ENCODE results near the gene CENPO. TPM values are rescaled to one million over a fixed set of nuclear protein-coding genes. Genes with fewer than 3 reads are reported as not detected.

The CENPO gene
- total RNA-seq, 1 experiment from 2014 or later: 39.3 TPM

DNA sequence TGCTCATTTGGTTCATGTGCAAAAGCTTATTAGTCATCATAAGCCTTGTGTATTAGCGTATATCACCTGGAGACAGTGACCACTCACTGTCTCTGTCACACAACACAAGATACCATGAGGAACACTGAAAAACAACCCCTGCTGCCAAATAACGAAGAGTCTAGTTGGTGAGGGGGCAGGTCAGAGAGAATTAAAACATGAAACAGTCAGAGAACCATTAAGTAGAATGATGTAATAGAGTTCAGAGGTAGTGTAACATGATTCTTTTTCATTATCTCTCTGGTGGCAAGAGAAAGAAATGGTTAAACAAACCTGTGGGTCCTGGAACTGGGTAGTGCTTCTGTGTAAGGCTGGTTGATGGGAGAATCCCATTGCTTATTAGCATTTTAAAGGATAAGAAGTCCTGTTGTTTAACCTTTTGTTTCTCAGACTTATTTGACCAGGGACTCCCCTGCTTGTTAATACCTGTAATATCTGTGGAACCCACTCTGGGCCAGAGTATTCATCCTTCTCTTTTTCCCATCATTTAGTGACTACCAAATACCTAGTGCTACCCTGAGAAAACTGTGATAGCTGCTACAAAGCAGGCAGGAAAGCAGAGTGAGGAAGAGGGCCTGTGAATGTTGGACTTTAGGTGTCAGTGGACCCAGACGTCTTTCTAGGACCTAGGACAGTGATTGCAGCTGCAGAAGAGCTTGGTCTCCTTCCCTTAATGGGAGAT lies 38.1 kb upstream of the CENPO start:
- Histone ChIP-seq H3K9me3 (ENCODE audit: control insufficient read depth, insufficient read depth, low read depth, low read length) (no peaks in the 10 kb centered on the region), H3K36me3 (ENCODE audit: control insufficient read depth, insufficient read depth, low read length) (peaks cover 8% of the 10 kb centered on the region; the same call in 1 of the 2 replicates), H3K27ac (ENCODE audit: low read length) (no peak overlapping the region), H3K4me1 (ENCODE audit: control insufficient read depth, insufficient read depth, low read length) (no peaks in the 10 kb centered on the region), H3K27me3 (ENCODE audit: control insufficient read depth, insufficient read depth, low read length) (no peaks in the 10 kb centered on the region), H3K4me3 (ENCODE audit: low read depth in 2 of 2, low read length in 2 of 2) (no peak overlapping the region)
- TF ChIP-seq, protein P1, sequence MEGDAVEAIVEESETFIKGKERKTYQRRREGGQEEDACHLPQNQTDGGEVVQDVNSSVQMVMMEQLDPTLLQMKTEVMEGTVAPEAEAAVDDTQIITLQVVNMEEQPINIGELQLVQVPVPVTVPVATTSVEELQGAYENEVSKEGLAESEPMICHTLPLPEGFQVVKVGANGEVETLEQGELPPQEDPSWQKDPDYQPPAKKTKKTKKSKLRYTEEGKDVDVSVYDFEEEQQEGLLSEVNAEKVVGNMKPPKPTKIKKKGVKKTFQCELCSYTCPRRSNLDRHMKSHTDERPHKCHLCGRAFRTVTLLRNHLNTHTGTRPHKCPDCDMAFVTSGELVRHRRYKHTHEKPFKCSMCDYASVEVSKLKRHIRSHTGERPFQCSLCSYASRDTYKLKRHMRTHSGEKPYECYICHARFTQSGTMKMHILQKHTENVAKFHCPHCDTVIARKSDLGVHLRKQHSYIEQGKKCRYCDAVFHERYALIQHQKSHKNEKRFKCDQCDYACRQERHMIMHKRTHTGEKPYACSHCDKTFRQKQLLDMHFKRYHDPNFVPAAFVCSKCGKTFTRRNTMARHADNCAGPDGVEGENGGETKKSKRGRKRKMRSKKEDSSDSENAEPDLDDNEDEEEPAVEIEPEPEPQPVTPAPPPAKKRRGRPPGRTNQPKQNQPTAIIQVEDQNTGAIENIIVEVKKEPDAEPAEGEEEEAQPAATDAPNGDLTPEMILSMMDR (IDR thresholded peaks at IDR 0.05): no peak
- TF ChIP-seq, protein P2, sequence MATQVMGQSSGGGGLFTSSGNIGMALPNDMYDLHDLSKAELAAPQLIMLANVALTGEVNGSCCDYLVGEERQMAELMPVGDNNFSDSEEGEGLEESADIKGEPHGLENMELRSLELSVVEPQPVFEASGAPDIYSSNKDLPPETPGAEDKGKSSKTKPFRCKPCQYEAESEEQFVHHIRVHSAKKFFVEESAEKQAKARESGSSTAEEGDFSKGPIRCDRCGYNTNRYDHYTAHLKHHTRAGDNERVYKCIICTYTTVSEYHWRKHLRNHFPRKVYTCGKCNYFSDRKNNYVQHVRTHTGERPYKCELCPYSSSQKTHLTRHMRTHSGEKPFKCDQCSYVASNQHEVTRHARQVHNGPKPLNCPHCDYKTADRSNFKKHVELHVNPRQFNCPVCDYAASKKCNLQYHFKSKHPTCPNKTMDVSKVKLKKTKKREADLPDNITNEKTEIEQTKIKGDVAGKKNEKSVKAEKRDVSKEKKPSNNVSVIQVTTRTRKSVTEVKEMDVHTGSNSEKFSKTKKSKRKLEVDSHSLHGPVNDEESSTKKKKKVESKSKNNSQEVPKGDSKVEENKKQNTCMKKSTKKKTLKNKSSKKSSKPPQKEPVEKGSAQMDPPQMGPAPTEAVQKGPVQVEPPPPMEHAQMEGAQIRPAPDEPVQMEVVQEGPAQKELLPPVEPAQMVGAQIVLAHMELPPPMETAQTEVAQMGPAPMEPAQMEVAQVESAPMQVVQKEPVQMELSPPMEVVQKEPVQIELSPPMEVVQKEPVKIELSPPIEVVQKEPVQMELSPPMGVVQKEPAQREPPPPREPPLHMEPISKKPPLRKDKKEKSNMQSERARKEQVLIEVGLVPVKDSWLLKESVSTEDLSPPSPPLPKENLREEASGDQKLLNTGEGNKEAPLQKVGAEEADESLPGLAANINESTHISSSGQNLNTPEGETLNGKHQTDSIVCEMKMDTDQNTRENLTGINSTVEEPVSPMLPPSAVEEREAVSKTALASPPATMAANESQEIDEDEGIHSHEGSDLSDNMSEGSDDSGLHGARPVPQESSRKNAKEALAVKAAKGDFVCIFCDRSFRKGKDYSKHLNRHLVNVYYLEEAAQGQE (IDR thresholded peaks at IDR 0.05; ENCODE audit: insufficient read depth in 1 of 2, low read depth in 2 of 2, low read length in 1 of 2): no peak
- no peak for TF ChIP-seq TCF7L2 (IDR thresholded peaks at IDR 0.05; ENCODE audit: low read depth, low read length)
- no peak for TF ChIP-seq SIN3A (IDR thresholded peaks at IDR 0.05; ENCODE audit: borderline replicate concordance, insufficient read depth, low read depth, low read length)
- no peak for ATAC-seq
- CTCF ChIA-PET: interaction anchor here (0.6 kb wide), 1 partner anchor 28 kb away, joined by 5 read pairs; no protein-coding TSS in a partner anchor
- in situ Hi-C loops (cut with HindIII; ENCODE audit: low pct_unique_long_range_greater_than_20kb, low sequenced_read_pairs): no loop called here
- DNase-seq (ENCODE audit: low read depth, low spot score): no peak
- POLR2A ChIA-PET: no interaction called here
- no TSS peak for BruUV-seq (replicated peaks)
- intact Hi-C loops (cut with micrococcal nuclease; ENCODE audit: unreplicated experiment): no loop called here

DNA sequence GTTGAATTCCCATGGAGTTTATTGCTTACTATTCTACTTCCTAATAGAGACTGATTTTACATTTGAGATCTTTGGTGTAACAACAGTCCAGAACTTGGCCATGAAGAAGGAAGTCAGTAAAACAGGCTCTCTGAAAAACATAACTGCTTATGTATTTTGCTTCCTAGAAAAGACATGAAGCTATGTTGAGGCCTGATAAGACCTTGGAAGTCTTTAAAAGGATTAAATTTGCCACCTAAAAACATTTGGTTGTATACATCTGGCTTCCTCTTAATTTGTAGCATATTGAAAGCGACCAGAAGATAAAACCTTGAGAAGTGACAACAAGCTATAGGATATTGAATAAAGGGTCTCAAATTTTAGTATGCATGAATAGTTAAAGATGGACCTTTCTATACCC lies 36.4 kb upstream of the CENPO start:
- intact Hi-C loops (cut with micrococcal nuclease; ENCODE audit: unreplicated experiment) (no loop called here), in situ Hi-C loops (cut with HindIII; ENCODE audit: low pct_unique_long_range_greater_than_20kb, low sequenced_read_pairs) (no loop called here)
- no TSS peak for BruUV-seq (replicated peaks)
- H3K36me3 ChIP-seq (ENCODE audit: control insufficient read depth, insufficient read depth, low read length): peaks cover 8% of the 10 kb centered on the region; the same call in 1 of the 2 replicates
- ATAC-seq (no peak), DNase-seq (ENCODE audit: low read depth, low spot score) (no peak)
- no peaks in the 10 kb centered on the region for H3K4me1 ChIP-seq (ENCODE audit: control insufficient read depth, insufficient read depth, low read length)
- no peaks in the 10 kb centered on the region for H3K27me3 ChIP-seq (ENCODE audit: control insufficient read depth, insufficient read depth, low read length)
- no peak for TF ChIP-seq SIN3A (IDR thresholded peaks at IDR 0.05; ENCODE audit: borderline replicate concordance, insufficient read depth, low read depth, low read length)
- no peak for TF ChIP-seq TCF7L2 (IDR thresholded peaks at IDR 0.05; ENCODE audit: low read depth, low read length)
- TF ChIP-seq, protein P1 (IDR thresholded peaks at IDR 0.05): no peak
- TF ChIP-seq, protein P2 (IDR thresholded peaks at IDR 0.05; ENCODE audit: insufficient read depth in 1 of 2, low read depth in 2 of 2, low read length in 1 of 2): no peak
- TF ChIP-seq POLR2AphosphoS5 (IDR thresholded peaks at IDR 0.05; ENCODE audit: low read depth, low read length): no peak
- H3K4me3 ChIP-seq (ENCODE audit: low read depth in 2 of 2, low read length in 2 of 2): no peak overlapping the region
- CTCF ChIA-PET: no interaction called here
- H3K27ac ChIP-seq (ENCODE audit: low read length): no peak overlapping the region
- H3K9me3 ChIP-seq (ENCODE audit: control insufficient read depth, insufficient read depth, low read depth, low read length): no peaks in the 10 kb centered on the region
- POLR2A ChIA-PET: interaction anchor here (0.9 kb wide), 1 partner anchor 10 kb away, joined by 9 read pairs; no protein-coding TSS in a partner anchor
